Measurements from ENCODE around the gene NPIPB8.
A peak's percentile ranks its signal among the peaks of the same experiment; 100 is the strongest.
"Not testable (repeated sequence)": the region's sequence is repeated elsewhere in the genome, so short reads cannot be mapped to it uniquely, and the experiment has no call there.

NPIPB8 gene

GRCh38 chr16:28607116-28607623, 30.7 kb upstream of the NPIPB8 start:
- no peak for DNase-seq (ENCODE audit: low read depth)

- not testable (repeated sequence) for DNase-seq (ENCODE audit: low read depth)
Observed at GRCh38 chr16:28607681-28608495, 30.0 kb upstream of the NPIPB8 start.

- not testable (repeated sequence) for DNase-seq (ENCODE audit: low read depth)
Observed at GRCh38 chr16:28608496-28608808, 29.4 kb upstream of the NPIPB8 start.

GRCh38 chr16:28608867-28609596, 28.8 kb upstream of the NPIPB8 start:
- DNase-seq (ENCODE audit: low read depth): not testable (repeated sequence)

- DNase-seq (ENCODE audit: low read depth): no peak
Observed at GRCh38 chr16:28609631-28610594, 28.0 kb upstream of the NPIPB8 start, which contains the start of gene SULT1A1. Gene SULT1A1 (minus strand): TSS chr16:28610044. CDS start chr16:28608855, 1,189 bp downstream.

- DNase-seq (ENCODE audit: low read depth): no peak
Observed at GRCh38 chr16:28610595-28611191, 27.2 kb upstream of the NPIPB8 start.

- DNase-seq (ENCODE audit: low read depth): not testable (repeated sequence)
Observed at GRCh38 chr16:28612359-28613280, 25.2 kb upstream of the NPIPB8 start.

GRCh38 chr16:28613912-28614311, 24.0 kb upstream of the NPIPB8 start:
- DNase-seq (ENCODE audit: low read depth): not testable (repeated sequence)

- not testable (repeated sequence) for DNase-seq (ENCODE audit: low read depth)
Observed at GRCh38 chr16:28614561-28614960, 23.3 kb upstream of the NPIPB8 start.

- not testable (repeated sequence) for DNase-seq (ENCODE audit: low read depth)
Observed at GRCh38 chr16:28615486-28616223, 22.2 kb upstream of the NPIPB8 start.

GRCh38 chr16:28616224-28616577, 21.7 kb upstream of the NPIPB8 start:
- DNase-seq (ENCODE audit: low read depth): not testable (repeated sequence)

- no peak for DNase-seq (ENCODE audit: low read depth)
Observed at GRCh38 chr16:28616636-28617035, 21.2 kb upstream of the NPIPB8 start.

GRCh38 chr16:28617874-28618273, 20.0 kb upstream of the NPIPB8 start:
- DNase-seq (ENCODE audit: low read depth): no peak

- DNase-seq (ENCODE audit: low read depth): not testable (repeated sequence)
Observed at GRCh38 chr16:28620316-28620715, 17.5 kb upstream of the NPIPB8 start.

- no peak for DNase-seq (ENCODE audit: low read depth)
Observed at GRCh38 chr16:28621481-28622155, 16.2 kb upstream of the NPIPB8 start.

GRCh38 chr16:28622532-28623171, 15.2 kb upstream of the NPIPB8 start:
- peak; percentile 4 for DNase-seq (ENCODE audit: low read depth)

- peak; percentile 63 for DNase-seq (ENCODE audit: low read depth)
Observed at GRCh38 chr16:28623172-28623711, 14.6 kb upstream of the NPIPB8 start.

- not testable (repeated sequence) for DNase-seq (ENCODE audit: low read depth)
Observed at GRCh38 chr16:28630905-28631304, 7.0 kb upstream of the NPIPB8 start.
